ENCODE measurements around the gene STIM1. TPM values are rescaled to one million over a fixed set of nuclear protein-coding genes. Genes with fewer than 3 reads are reported as not detected.

The STIM1 gene
- total RNA-seq, 4 donors from 2014 or later: 65.2 to 150 (median 92.6) TPM

DNA sequence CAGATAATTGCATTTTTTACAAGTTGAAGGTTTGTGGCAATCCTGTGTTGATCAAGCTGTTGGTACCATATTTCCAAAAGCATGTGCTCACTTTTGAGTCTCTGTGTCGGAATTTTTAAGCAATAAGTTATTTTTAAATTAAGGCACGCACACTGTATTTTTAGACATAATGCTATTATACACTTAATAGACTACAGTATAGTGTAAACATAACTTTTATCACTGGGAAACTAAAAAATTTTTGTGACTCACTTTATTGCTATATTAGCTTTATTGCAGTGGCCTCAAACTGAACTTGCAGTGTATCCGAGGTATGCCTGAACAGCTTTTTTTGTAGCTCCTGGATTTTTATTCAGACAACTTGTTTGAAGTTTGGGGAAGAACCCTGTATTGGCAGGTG is 207.9 kb downstream of the STIM1 start:
- no peak for DNase-seq (ENCODE audit: extremely low spot score)
- Histone ChIP-seq H3K27me3 (no peaks in the 10 kb centered on the region), H3K4me3 (no peak overlapping the region), H3K36me3 (peaks cover 8 to 27% (median 18%) of the 10 kb centered on the region in 4 donors), H3K9me3 (no peaks in the 10 kb centered on the region), H3K27ac (replicated peaks in 1 of 4) (peak overlapping the region in 1 of 4 donors; percentile 32), H3K4me1 (peaks cover 26 to 68% (median 52%) of the 10 kb centered on the region in 4 donors)
- WGBS: 35% methylated on average over 3 of the region's 3 CpGs
- intact Hi-C loops (cut with DNase I): loop anchor here (10.0 kb wide), 1 partner anchor 79 kb away; no protein-coding TSS in a partner anchor
- TF ChIP-seq POLR2AphosphoS5 (IDR thresholded peaks at IDR 0.05) (no peak), POLR2A (IDR thresholded peaks at IDR 0.05; ENCODE audit: low read depth) (no peak), EP300 (IDR thresholded peaks at IDR 0.05) (no peak)
- TF ChIP-seq, protein P1, sequence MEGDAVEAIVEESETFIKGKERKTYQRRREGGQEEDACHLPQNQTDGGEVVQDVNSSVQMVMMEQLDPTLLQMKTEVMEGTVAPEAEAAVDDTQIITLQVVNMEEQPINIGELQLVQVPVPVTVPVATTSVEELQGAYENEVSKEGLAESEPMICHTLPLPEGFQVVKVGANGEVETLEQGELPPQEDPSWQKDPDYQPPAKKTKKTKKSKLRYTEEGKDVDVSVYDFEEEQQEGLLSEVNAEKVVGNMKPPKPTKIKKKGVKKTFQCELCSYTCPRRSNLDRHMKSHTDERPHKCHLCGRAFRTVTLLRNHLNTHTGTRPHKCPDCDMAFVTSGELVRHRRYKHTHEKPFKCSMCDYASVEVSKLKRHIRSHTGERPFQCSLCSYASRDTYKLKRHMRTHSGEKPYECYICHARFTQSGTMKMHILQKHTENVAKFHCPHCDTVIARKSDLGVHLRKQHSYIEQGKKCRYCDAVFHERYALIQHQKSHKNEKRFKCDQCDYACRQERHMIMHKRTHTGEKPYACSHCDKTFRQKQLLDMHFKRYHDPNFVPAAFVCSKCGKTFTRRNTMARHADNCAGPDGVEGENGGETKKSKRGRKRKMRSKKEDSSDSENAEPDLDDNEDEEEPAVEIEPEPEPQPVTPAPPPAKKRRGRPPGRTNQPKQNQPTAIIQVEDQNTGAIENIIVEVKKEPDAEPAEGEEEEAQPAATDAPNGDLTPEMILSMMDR (IDR thresholded peaks at IDR 0.05): no peak

DNA sequence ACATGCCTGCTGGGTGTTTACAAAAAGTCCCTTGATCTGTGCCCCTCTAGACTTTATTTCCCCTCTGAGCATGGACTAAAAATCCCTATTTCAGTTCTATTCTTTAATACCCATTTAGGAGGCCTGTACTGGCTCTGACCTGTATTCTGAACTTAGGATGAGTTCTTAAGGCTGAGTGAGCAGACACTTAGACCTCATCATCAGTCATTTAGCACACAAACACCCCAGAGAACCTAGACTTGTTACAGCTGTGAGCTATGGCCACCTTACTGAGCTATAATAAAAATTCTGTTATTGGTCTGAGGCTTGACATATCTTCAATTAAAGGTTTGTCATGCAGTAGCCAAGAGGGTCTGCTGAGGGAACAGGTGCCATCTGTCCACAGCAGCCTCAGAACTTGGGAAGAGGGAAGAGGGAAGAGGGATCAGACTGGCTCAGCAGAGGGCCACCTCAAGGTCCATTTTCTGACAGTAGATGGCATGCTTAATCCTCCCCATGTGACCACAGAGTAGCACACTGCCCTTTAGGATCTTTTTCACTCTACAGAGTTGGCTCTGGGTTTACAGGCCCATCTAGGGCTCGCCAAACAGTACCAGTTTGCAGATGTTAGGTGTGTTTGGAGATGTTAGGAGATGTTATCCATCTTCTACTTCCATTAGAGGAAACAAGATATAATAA is 209.0 kb downstream of the STIM1 start:
- Histone ChIP-seq H3K27me3 (no peaks in the 10 kb centered on the region), H3K9me3 (no peaks in the 10 kb centered on the region), H3K4me1 (peaks cover 25 to 72% (median 59%) of the 10 kb centered on the region in 4 donors), H3K36me3 (peaks cover 3 to 22% (median 13%) of the 10 kb centered on the region in 4 donors), H3K4me3 (no peak overlapping the region), H3K27ac (replicated peaks in 1 of 4) (peak overlapping the region; percentile 32 to 65 (median 56))
- intact Hi-C loops (cut with DNase I): loop anchor here (10.0 kb wide), 1 partner anchor 80 kb away; no protein-coding TSS in a partner anchor
- TF ChIP-seq, protein P1 (IDR thresholded peaks at IDR 0.05): no peak
- TF ChIP-seq EP300 (IDR thresholded peaks at IDR 0.05): no peak
- TF ChIP-seq POLR2A (IDR thresholded peaks at IDR 0.05; ENCODE audit: low read depth): no peak
- no peak for TF ChIP-seq POLR2AphosphoS5 (IDR thresholded peaks at IDR 0.05)
- DNase-seq (ENCODE audit: extremely low spot score): peak; percentile 64
- WGBS: 70% methylated on average over 1 of the region's 1 CpG

- Histone ChIP-seq H3K27ac (replicated peaks in 1 of 4) (peak overlapping the region; percentile 32 to 65 (median 56)), H3K4me1 (peaks cover 27 to 79% (median 64%) of the 10 kb centered on the region in 4 donors), H3K36me3 (peaks cover 0 to 15% (median 7%) of the 10 kb centered on the region in 4 donors), H3K27me3 (no peaks in the 10 kb centered on the region), H3K4me3 (no peak overlapping the region), H3K9me3 (no peaks in the 10 kb centered on the region)
- intact Hi-C loops (cut with DNase I): loop anchor here (5.0 to 10.0 kb wide), 2 partner anchors 38 to 80 kb away; no protein-coding TSS in a partner anchor
- WGBS: 83% methylated on average over 1 of the region's 1 CpG
- TF ChIP-seq, protein P1 (IDR thresholded peaks at IDR 0.05): no peak
- TF ChIP-seq POLR2A (IDR thresholded peaks at IDR 0.05; ENCODE audit: low read depth) (no peak), POLR2AphosphoS5 (IDR thresholded peaks at IDR 0.05) (no peak), EP300 (IDR thresholded peaks at IDR 0.05) (no peak)
- peak; percentile 24 for DNase-seq (ENCODE audit: extremely low spot score)
Measured at GRCh38 chr11:4065086-4065485, 209.6 kb downstream of the STIM1 start.

DNA sequence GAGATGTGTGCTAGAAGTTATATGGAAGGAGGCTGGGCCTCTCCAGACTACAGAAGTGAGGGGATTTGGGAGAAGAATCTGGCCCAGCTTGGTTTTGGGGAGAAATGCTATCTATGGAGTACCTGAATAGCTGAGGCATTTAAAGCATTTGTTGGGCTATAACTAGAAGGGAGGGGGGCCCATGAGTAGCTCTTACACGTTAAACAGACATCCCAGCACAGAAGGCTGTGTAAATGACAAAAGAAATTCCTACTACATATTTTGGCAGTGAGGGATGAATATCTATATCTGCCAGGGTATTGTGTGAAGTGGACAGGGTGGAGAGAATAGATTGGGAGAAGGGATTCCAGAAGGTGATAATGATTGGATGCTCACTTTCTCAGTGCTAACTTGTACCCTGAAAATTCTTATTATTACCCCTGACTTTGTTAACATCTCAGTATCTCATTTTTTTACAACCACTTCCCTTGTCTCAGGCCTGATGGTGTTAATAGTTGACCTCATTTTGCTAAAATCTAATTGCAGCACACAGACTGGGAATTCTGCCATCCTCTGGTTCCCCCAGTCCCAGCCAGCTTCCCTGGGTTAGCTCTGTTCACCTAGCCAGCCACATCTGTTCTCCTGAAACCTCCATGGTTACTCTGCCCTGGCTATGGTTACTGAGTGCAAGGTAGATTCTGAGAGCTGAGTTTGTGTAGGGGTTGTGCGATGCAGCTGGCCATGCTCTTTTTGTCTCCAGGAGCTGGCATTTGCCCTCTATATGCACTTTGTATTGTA is 210.3 kb downstream of the STIM1 start:
- 43% methylated on average over 2 of the region's 2 CpGs for WGBS
- TF ChIP-seq POLR2A (IDR thresholded peaks at IDR 0.05; ENCODE audit: low read depth) (no peak), EP300 (IDR thresholded peaks at IDR 0.05) (no peak)
- TF ChIP-seq, protein P1 (IDR thresholded peaks at IDR 0.05): no peak
- Histone ChIP-seq H3K4me3 (no peak overlapping the region), H3K27me3 (no peaks in the 10 kb centered on the region), H3K4me1 (peaks cover 27 to 86% (median 66%) of the 10 kb centered on the region in 4 donors), H3K9me3 (no peaks in the 10 kb centered on the region), H3K36me3 (peaks cover 0 to 8% (median under 1%) of the 10 kb centered on the region in 4 donors), H3K27ac (replicated peaks in 1 of 4) (peak overlapping the region; percentile 32 to 65 (median 56))
- peak; percentile 47 for DNase-seq (ENCODE audit: extremely low spot score)
- intact Hi-C loops (cut with DNase I): loop anchor here (5.0 to 10.0 kb wide), 2 partner anchors 38 to 81 kb away; no protein-coding TSS in a partner anchor

Measured in esophagus muscularis mucosa (tissue), 4 donors.